HG02852 (cell line): ENCODE data around the gene NMNAT1.
"Not testable (repeated sequence)": the region's sequence is repeated elsewhere in the genome, so short reads cannot be mapped to it uniquely, and the experiment has no call there.

Source experiments
- ATAC-seq: cut with Tn5 transposase; IDR thresholded peaks from one replicate; pipeline ENCODE4 v1.9.1; 2021; ENCODE audit warnings: mild to moderate bottlenecking, moderate library complexity; ENCODE audit not compliant: unreplicated experiment

The NMNAT1 gene

DNA sequence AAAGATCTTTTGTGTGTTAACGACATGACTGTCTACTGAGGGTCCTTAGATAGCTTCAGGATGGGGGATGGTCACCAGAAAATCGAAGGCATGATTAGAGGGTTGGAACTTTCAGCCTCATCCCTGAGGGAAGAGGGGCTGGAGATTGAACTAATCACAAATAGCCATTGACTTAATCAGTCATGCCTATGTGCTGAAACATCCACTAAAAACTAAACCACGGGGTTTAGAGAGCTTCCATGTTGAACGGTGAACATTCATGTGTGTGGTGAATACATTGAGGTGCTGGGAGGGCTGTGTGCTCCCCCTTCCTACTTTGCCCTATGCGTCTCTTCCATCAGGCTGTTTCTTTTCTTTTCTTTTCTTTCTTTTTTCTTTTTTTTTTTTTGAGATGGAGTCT lies 70.7 kb downstream of the NMNAT1 start:
- no peak for ATAC-seq

DNA sequence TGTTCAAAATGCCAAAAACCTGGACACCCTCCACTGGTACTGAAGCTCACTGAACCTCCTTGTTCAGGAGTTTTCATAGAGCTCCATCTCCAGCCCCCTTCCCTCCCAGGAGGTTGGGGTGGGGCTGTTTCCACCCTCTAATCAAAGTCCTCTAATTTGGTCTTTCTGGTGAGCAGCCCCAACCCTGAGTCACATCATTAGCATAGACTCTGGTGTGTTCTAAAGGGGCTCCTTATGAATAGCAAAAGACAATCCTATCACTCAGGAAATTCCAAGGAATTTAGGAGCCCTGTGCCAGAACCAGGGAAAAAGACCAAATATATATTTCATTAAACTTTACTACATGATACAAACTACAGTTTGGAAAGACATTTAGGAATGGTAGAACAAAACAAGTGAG lies 76.3 kb downstream of the NMNAT1 start:
- ATAC-seq: no peak

DNA sequence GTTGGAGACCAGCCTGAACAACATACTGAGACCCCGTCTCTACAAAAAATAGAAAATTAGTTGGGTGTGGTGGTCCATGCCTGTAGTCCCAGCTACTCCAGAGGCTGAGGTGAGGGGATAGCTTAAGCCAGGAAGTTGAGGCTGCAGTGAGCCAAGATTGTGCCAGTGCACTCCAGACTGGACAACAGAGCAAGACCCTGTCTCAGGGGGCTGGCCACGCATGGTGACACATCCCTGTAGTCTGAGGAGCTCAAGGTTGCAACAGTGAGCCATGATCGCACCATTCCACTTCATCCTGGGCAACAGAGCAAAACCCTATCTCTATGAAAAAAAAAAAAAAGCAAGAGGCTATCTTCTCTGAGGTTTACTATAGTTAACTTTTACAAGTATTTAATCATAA lies 76.8 kb downstream of the NMNAT1 start:
- ATAC-seq: no peak

DNA sequence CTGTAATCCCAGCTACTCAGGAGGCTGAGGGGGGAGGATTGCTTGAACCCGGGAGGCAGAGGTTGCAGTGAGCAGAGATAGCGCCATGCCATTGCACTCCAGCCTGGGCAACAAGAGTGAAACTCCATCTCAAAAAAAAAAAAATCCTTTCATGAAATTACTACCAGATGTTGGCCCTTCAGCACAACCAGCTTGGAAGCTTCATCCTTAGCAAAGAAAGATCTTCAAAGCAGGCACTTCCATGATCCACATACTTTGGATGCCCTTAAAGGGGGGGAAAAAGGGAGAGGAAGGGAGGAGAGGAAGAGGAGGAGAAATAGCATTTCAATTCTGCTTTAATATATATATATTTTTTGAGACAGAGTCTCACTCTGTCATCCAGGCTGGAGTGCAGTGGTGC lies 77.4 kb downstream of the NMNAT1 start:
- not testable (repeated sequence) for ATAC-seq

DNA sequence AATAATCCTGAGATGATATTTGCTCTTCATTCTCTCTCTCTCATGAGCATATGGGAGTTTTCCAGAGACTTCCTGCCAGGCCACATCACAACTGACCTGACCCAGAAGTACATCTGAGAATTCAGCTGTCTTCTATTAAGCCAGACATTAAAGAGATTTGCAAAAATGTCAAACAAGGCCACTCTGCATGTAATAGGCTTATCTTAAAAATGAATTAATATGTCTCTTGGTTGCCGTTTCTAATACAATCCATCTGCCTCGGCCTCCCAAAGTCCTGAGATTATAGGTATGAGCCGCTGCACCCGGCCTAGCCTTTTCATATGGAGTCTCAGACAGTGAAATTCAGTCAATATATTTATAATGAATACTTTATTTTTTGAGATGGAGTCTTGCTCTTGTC lies 78.7 kb downstream of the NMNAT1 start:
- not testable (repeated sequence) for ATAC-seq

DNA sequence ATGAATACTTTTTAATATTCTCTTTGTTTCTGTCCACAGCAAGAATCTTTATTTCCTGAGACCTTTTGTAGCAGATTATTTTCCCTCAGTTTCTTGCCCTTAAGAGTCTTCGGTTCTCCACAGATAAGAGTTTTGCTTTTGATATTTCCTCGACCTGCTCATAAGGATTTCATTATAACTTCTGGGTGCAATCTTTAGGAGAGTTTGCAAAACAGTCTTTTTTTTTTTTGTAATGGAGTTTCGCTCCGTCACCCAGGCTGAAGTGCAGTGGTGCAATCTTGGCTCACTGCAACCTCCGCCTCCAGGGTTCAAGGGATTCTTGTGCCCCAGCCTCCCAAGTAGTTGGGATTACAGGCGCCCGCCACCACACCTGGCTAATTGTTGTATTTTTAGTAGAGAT lies 79.4 kb downstream of the NMNAT1 start:
- ATAC-seq: no peak

DNA sequence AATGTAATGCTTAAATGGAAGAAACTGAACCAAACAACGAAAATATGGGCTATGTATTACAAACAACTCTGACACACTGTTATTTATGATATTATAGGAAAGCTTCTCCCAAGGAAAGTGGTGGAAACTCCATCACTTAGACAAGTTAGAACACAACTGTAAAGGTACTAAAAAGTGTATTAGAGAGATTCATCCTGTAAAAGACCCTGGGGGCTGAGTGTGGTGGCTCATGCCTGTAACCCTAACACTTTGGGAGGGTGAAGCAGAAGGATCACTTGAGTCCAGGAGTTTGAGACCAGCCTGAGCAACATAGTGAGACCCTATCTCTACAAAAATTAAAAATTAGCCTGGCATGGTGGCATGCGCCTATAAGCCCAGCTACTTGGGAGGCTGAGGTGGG lies 82.1 kb downstream of the NMNAT1 start:
- ATAC-seq: no peak

DNA sequence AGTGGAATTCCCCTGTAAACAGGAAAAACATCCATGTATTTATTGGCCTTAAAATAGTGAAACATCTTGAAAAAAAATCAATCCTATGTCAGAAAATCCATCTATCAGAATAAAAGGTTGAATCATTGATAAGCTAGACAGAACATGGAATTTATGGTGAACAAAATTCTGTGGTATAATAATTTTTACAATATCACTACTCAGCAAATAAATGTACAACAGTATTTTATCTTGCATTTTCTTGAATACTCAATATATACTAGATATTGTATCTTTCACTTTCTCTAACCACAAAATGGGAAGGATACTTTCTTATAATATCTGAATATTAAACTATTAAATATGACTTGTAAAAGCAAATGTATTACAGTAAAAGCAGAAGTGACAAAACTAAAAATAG lies 83.8 kb downstream of the NMNAT1 start:
- no peak for ATAC-seq

DNA sequence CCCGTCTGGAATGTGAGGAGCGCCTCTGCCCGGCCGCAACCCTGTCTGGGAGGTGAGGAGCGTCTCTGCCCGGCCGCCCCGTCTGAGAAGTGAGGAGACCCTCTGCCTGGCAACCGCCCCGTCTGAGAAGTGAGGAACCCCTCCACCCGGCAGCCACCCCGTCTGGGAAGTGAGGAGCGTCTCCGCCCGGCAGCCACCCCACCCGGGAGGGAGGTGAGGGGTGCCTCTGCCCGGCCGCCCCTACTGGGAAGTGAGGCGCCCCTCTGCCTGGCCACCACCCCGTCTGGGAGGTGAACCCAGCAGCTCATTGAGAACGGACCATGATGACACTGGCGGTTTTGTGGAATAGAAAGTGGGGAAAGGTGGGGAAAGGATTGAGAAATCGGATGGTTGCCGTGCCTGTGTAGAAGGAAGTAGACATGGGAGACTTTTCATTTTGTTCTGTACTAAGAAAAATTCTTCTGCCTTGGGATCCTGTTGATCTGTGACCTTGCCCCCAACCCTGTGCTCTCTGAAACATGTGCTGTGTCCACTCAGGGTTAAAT lies 85.8 kb downstream of the NMNAT1 start:
- ATAC-seq: not testable (repeated sequence)

DNA sequence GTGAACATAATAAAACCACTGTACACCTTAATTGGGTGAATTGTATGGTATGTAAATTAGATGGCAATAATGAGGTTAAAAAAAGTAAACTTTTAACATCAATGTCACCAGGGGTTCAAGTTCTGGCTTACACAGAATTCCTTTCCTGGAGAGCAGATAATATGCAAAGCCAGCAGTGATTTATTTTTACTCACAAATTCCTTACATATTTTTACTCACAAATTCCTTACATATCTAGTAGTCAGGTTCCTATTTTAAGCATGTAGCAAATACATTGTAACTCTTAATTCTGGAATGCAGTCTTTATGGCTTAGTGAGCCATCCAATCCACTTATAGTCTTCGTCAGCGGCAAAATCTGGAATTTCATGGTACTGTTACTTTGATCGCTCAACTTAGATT lies 88.2 kb downstream of the NMNAT1 start:
- no peak for ATAC-seq

DNA sequence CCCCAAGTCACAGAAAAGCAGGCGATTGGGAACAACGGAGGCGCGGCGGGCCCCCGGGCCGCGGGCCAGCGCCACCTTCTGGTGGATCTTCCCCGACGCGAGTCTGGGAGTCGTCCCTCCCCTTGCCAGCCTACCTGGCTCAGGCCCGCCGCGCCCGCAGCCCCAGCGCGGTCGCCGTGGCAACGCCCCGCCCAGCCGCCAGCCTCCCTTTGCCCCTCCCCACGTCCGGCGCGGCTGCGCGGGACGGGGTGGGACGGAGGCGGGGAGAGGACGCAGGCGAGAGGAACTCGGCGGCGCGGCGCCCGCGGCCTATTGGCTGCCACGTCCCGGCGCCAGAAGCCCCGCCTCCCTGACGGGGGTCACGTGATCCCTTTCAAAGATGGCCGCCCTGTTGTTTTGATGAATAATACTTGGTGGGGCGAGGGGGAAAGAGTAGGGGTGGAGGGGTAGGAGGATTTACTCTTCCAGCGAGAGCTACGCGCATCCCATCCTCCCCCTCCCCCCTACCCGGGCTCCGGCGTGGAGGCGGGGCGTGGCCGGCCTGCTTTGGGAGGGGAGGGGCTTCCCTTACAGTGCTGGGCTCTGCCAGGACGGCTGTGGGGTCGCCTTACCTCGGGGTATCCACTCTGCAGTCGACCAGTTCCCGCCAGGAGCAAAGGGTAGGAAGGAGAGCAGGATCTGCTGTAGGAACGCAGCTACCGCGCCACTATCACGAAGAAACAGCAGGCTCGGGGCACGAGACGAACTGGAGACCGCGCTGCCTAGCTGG lies 89.5 kb downstream of the NMNAT1 start, which contains the start of gene UBE4B:
Gene UBE4B (plus strand): TSS at position 369 of the 769 bp plus-strand sequence. CDS start 713 bp downstream, outside the sequence.
- ATAC-seq: peak; percentile 92

DNA sequence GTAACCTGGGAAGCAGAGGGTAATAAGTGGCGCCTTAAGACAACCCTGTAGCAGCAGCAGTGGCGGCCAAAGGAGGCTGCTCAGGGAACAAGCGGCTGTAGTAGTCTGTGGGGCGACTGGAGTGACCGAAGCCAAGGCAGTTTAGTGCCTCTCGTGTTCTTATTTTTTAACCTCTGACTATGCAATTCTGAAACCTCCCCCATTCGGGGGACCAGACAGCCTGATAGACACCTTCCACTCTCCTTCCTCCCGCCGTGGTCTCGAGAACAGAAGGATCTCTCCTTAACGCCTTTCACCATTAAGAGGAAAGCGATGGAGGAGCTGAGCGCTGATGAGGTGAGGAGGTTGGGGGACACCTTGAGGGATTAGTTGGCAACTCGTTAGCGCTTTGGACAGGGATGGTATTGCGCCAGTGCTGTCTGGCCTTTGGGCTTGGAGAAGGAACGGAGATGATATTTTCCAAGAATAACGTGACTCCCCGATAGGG lies 90.1 kb downstream of the NMNAT1 start:
- no peak for ATAC-seq
